Activated T-helper 2 cell treated with anti-CD3 and anti-CD28 coated beads, Interferon-gamma antibody, Interleukin-2, Interleukin-4, amounts not matched to agents 10 μg/mL and 5 μg/mL and 100 μg/mL, durations not matched to agents 14 hours and 24 hours and 36 hours (primary cell): ENCODE data around the gene FRAT2. TPM values are rescaled to one million over a fixed set of nuclear protein-coding genes. Genes with fewer than 3 reads are reported as not detected.

Experiments used
- DNase-seq: peaks from one replicate; pipeline ENCODE4 v3.0.0; 2021; ENCODE audit warnings: low spot score
- H3K27ac Mint-ChIP-seq: one replicate; pipeline ENCODE4 v1.8.0; 2021; ENCODE audit warnings: mixed read lengths
- H3K27me3 Mint-ChIP-seq: one replicate; pipeline ENCODE4 v1.8.0; 2021; ENCODE audit warnings: low read depth, mixed read lengths
- H3K36me3 Mint-ChIP-seq: one replicate; pipeline ENCODE4 v1.8.0; 2021; ENCODE audit warnings: low read depth, mixed read lengths
- H3K4me1 Mint-ChIP-seq: one replicate; pipeline ENCODE4 v1.8.0; 2021; ENCODE audit warnings: low read depth, mixed read lengths
- H3K4me3 Mint-ChIP-seq: one replicate; pipeline ENCODE4 v1.8.0; 2021; ENCODE audit warnings: low read depth, mild to moderate bottlenecking, moderate library complexity, mixed read lengths
- H3K9me3 Mint-ChIP-seq: one replicate; pipeline ENCODE4 v1.8.0; 2021; ENCODE audit warnings: mixed read lengths
- intact Hi-C: fragments of 100-400 bp; cut with micrococcal nuclease; formaldehyde crosslinking; loops from one replicate; pipeline ENCODE4 v1.15.1; 2023
- total RNA-seq: library from RNA; stranded (reverse); gene quantifications from 2 replicates; pipeline ENCODE4 v1.2.3, GENCODE V29; 2022

Gene FRAT2
- total RNA-seq, 1 donor from 2014 or later: 10.6 TPM

DNA sequence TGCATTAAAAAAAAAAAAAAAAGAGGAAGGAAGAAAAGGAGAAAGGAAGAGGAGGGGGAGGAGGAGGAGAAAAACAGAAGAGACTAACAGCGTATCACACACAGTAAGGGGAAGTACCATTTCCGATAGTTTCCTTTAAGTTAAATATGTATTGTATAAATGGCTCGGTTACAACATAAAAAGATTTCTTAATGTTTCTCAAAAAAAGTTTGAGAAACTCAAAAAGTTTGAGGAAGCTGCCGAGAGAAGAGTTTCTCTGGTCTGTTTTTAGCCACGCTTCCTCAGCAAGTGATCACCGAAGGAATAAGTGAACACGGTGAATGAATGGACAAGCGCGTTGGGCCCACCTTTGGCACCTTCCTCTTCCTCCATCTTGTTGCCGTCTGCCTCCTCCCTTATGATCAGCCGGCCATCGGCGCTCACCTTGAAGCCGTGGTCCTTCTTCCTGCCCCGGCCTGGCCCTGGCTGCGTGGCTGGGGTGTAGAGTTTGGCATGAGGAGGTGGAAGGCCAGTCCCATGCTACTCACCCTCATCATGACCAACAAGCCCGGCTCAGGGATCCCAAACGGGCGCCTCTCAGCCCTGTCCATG is 31.3 kb upstream of the FRAT2 start:
- H3K36me3 Mint-ChIP-seq: peaks cover 62% of the 10 kb centered on the region
- no peaks in the 10 kb centered on the region for H3K4me1 Mint-ChIP-seq
- no peaks in the 10 kb centered on the region for H3K27me3 Mint-ChIP-seq
- H3K9me3 Mint-ChIP-seq: no peaks in the 10 kb centered on the region
- H3K4me3 Mint-ChIP-seq: no peak overlapping the region
- DNase-seq: no peak
- intact Hi-C loops: no loop called here
- no peak overlapping the region for H3K27ac Mint-ChIP-seq

- Mint-ChIP-seq H3K4me1 (no peaks in the 10 kb centered on the region), H3K9me3 (no peaks in the 10 kb centered on the region), H3K4me3 (no peak overlapping the region), H3K27ac (no peak overlapping the region), H3K27me3 (no peaks in the 10 kb centered on the region), H3K36me3 (peaks cover 54% of the 10 kb centered on the region)
- intact Hi-C loops: no loop called here
- DNase-seq: no peak
These were observed 28.5 kb upstream of the FRAT2 start for GRCh38 chr10:97363071-97363470.

GRCh38 chr10:97362310-97363033 is 27.9 kb upstream of the FRAT2 start:
- H3K27me3 Mint-ChIP-seq: no peaks in the 10 kb centered on the region
- no peak overlapping the region for H3K4me3 Mint-ChIP-seq
- DNase-seq: no peak
- H3K9me3 Mint-ChIP-seq: no peaks in the 10 kb centered on the region
- H3K27ac Mint-ChIP-seq: no peak overlapping the region
- peaks cover 55% of the 10 kb centered on the region for H3K36me3 Mint-ChIP-seq
- intact Hi-C loops: no loop called here
- H3K4me1 Mint-ChIP-seq: no peaks in the 10 kb centered on the region

GRCh38 chr10:97361537-97361901 is 27.0 kb upstream of the FRAT2 start:
- Mint-ChIP-seq H3K27ac (no peak overlapping the region), H3K4me3 (no peak overlapping the region), H3K36me3 (peaks cover 52% of the 10 kb centered on the region), H3K27me3 (no peaks in the 10 kb centered on the region), H3K4me1 (no peaks in the 10 kb centered on the region), H3K9me3 (no peaks in the 10 kb centered on the region)
- DNase-seq: no peak
- intact Hi-C loops: no loop called here

GRCh38 chr10:97360705-97361536 is 26.4 kb upstream of the FRAT2 start:
- H3K27me3 Mint-ChIP-seq: no peaks in the 10 kb centered on the region

DNA sequence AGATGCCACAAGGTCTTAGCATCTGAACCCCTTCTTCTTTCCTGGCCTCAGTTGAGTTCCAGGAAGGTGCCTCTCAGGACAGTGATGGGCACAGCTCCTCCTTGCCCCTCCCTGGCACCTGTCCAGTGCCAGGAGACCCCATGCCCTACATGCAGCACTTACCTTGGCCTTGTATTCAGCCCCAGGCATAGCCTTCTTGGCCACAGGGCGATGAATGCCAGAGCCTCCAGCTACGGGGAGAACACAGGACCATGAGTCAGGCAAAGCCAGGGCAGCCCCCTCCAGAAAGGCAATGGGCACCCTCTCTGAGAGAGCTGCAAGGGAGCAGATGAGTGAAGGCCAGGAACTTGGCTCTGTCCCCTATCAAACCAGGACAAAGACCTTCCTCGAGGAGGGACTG is 24.3 kb upstream of the FRAT2 start:
- no peak overlapping the region for H3K27ac Mint-ChIP-seq
- DNase-seq: no peak
- H3K36me3 Mint-ChIP-seq: peaks cover 38% of the 10 kb centered on the region
- no peaks in the 10 kb centered on the region for H3K9me3 Mint-ChIP-seq
- H3K27me3 Mint-ChIP-seq: no peaks in the 10 kb centered on the region
- intact Hi-C loops: no loop called here
- peaks cover 4% of the 10 kb centered on the region for H3K4me1 Mint-ChIP-seq
- H3K4me3 Mint-ChIP-seq: no peak overlapping the region

More at GRCh38 chr10:97360705-97361536, 26.4 kb upstream of the FRAT2 start:
- no peak for DNase-seq
- Mint-ChIP-seq H3K4me3 (no peak overlapping the region), H3K27ac (no peak overlapping the region), H3K4me1 (peaks cover 2% of the 10 kb centered on the region), H3K9me3 (no peaks in the 10 kb centered on the region), H3K36me3 (peaks cover 52% of the 10 kb centered on the region)
- intact Hi-C loops: no loop called here

DNA sequence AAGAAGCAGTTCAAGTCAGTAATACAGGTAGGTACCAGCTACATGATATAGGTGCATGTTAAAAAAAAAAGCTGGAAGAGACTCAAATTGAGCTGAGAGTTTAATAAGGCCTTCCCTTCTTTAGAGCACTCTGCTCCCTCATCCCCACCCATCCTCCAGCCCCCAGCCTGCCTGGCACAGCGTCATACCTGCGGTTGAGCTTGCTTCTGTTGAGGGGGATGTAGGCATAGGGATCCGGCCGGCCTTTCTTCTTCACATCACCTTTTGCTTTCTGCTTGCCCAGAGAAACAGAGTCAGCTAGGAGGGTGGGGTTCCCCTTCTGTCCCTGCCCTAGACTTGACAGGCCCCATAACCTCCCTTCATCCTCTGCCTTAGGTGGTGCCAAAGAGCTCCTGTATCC is 23.8 kb upstream of the FRAT2 start:
- Mint-ChIP-seq H3K27me3 (no peaks in the 10 kb centered on the region), H3K27ac (no peak overlapping the region), H3K4me3 (no peak overlapping the region), H3K9me3 (no peaks in the 10 kb centered on the region), H3K36me3 (peaks cover 34% of the 10 kb centered on the region), H3K4me1 (peaks cover 4% of the 10 kb centered on the region)
- no peak for DNase-seq
- intact Hi-C loops: no loop called here

DNA sequence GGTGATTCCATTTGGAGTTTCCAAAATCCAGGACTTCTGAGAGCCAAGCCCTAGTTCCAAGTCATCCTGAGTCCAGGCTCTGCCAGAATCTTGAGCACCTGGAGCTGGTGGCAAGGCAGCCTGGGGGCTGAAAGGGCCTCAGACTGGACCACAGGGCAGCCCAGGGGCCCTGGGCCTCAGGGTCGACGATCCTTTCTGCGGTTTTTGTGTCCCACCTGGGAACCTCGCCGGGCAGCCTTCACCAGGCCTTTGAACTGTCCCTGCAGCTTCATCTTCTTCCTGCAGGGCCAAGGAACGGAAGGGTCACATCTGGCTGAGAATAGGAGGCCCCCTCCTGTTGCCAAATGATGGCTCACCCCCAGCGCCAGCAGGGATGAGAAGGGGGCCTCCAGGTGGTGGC is 22.4 kb upstream of the FRAT2 start:
- Mint-ChIP-seq H3K4me1 (peaks cover 4% of the 10 kb centered on the region), H3K4me3 (no peak overlapping the region), H3K36me3 (peaks cover 28% of the 10 kb centered on the region), H3K27me3 (no peaks in the 10 kb centered on the region), H3K9me3 (no peaks in the 10 kb centered on the region), H3K27ac (no peak overlapping the region)
- intact Hi-C loops: no loop called here
- DNase-seq: no peak

DNA sequence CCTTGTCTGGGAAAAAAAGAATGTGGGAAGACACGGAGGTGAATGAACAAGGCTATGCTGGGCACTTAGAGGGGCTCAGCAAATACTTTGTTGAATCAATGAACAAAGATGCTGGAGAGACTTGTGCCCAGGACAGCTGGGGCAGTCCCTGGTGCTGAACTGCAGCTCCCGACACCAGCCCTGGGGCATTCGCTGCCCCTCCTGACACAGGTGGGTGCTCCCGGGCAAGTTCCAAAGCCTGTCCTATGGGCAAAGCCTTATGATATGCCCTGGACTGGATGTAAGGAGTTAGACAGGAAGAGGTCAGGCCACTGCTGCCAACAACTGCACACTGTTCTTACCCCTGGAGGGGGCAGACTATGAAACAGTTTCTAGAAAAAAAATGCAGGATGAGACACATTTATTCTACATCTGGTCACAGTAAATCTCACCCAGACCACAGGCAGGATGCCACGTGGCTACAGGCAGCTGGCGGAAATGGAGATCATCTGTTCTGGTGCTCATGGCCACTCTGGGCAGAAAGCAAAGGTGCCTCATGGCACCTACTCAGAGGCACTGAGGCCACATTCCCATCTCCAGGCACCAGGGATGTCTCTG is 21.9 kb upstream of the FRAT2 start:
- no peak overlapping the region for H3K4me3 Mint-ChIP-seq

DNA sequence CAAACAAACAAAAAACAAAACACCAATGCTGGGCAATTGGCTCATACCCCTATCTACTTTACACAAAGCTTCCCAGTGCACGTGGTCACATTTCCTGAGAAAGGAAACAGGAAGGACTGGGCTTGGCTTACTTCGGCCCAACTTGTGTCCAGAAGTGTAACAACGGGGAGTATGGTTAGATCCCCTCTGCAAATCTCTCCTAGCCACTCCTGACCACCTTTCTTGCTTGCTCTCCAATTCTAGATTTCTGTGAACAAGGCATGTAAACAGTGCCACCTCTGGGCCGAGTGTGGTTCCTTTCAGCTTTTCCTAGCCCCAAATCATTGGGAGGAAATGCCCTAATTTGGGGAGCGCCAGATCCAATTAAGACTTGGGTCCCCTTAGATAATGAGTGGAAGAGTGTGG is 21.0 kb upstream of the FRAT2 start:
- no peak for DNase-seq
- H3K27ac Mint-ChIP-seq: no peak overlapping the region
- intact Hi-C loops: no loop called here

More for the DNA sequence above, 21.9 kb upstream of the FRAT2 start:
- intact Hi-C loops: no loop called here
- no peak for DNase-seq
- Mint-ChIP-seq H3K9me3 (no peaks in the 10 kb centered on the region), H3K27ac (no peak overlapping the region), H3K4me1 (peaks cover 4% of the 10 kb centered on the region), H3K36me3 (peaks cover 31% of the 10 kb centered on the region), H3K27me3 (no peaks in the 10 kb centered on the region)

GRCh38 chr10:97353945-97354344 is 19.4 kb upstream of the FRAT2 start:
- Mint-ChIP-seq H3K4me1 (peaks cover 4% of the 10 kb centered on the region), H3K9me3 (no peaks in the 10 kb centered on the region), H3K27me3 (no peaks in the 10 kb centered on the region), H3K36me3 (peaks cover 26% of the 10 kb centered on the region), H3K4me3 (no peak overlapping the region), H3K27ac (no peak overlapping the region)
- DNase-seq: no peak
- intact Hi-C loops: no loop called here

More for the DNA sequence above, 21.0 kb upstream of the FRAT2 start:
- Mint-ChIP-seq H3K36me3 (peaks cover 31% of the 10 kb centered on the region), H3K4me3 (no peak overlapping the region), H3K4me1 (peaks cover 4% of the 10 kb centered on the region), H3K9me3 (no peaks in the 10 kb centered on the region), H3K27me3 (no peaks in the 10 kb centered on the region)

- intact Hi-C loops: no loop called here
- Mint-ChIP-seq H3K36me3 (peaks cover 8% of the 10 kb centered on the region), H3K4me3 (no peak overlapping the region), H3K4me1 (no peaks in the 10 kb centered on the region), H3K27ac (no peak overlapping the region), H3K9me3 (no peaks in the 10 kb centered on the region), H3K27me3 (no peaks in the 10 kb centered on the region)
- no peak for DNase-seq
These were observed 15.4 kb upstream of the FRAT2 start for GRCh38 chr10:97349752-97350513.
